Uterus (tissue), 4 donors: ENCODE results near the gene ACADVL. TPM values are rescaled to one million over a fixed set of nuclear protein-coding genes. Genes with fewer than 3 reads are reported as not detected.
A peak's percentile ranks its signal among the peaks of the same experiment; 100 is the strongest.

ENCODE experiments used
- DNase-seq, 2 donors: peaks; one replicate each; pipeline ENCODE4 v3.0.0-alpha.2; 2019 to 2020
- H3K27ac ChIP-seq, 2 donors: fragments of 200-600 bp; sonication (generic); 1 replicate in 1 of 2; 2 replicates in 1 of 2; pipeline ENCODE4 v1.5.1; 2016 to 2018
- H3K27me3 ChIP-seq, 2 donors: fragments of 200-600 bp; sonication (generic); one replicate each; pipeline ENCODE4 v1.5.1; 2018 to 2019; ENCODE audit warnings: control low read depth in 1 of 2
- H3K36me3 ChIP-seq, 2 donors: fragments of 200-600 bp; sonication (generic); one replicate each; pipeline ENCODE4 v1.5.1; 2019; ENCODE audit warnings: control low read depth in 1 of 2
- H3K4me1 ChIP-seq, 2 donors: fragments of 200-600 bp; sonication (generic); one replicate each; pipeline ENCODE4 v1.5.1; 2018 to 2019; ENCODE audit warnings: control low read depth in 1 of 2
- H3K4me3 ChIP-seq, 2 donors: fragments of 200-600 bp; sonication (generic); 1 replicate in 1 of 2; 2 replicates in 1 of 2; pipeline ENCODE4 v1.5.1; 2018 to 2019; ENCODE audit warnings: mild to moderate bottlenecking in 1 of 2
- H3K9me3 ChIP-seq, 2 donors: fragments of 200-600 bp; sonication (generic); one replicate each; pipeline ENCODE4 v1.5.1; 2019; ENCODE audit warnings: control low read depth in 1 of 2
- POLR2A ChIP-seq, 2 donors: fragments of 450-650 bp; IDR thresholded peaks; one replicate each; pipeline ENCODE4 v1.6.1; 2016; ENCODE audit warnings: antibody characterized with exemption in 2 of 2, mild to moderate bottlenecking in 1 of 2, moderate library complexity in 1 of 2
- intact Hi-C: fragments of 100-400 bp; cut with DNase I; formaldehyde crosslinking; loops from one replicate; pipeline ENCODE4 v1.15.1; 2023; ENCODE audit warnings: low total_unique reads
- total RNA-seq, 4 donors: library from RNA; depleted of rRNA in 3 of 4; stranded (reverse); fragments of >200 nt in 3 of 4; gene quantifications; one replicate each; pipeline versions ENCODE4 v1.1.0 to v1.2.4, GENCODE V29; 2014 to 2023
- TF ChIP-seq, protein P1 (sequence below), 4 experiments: fragments of 200-600 bp in 2 of 4; fragments of 450-650 bp in 2 of 4; sonication (generic) in 2 of 4; IDR thresholded peaks; one replicate each; pipeline ENCODE4 v1.5.1; 2016 to 2019; ENCODE audit warnings: antibody characterized with exemption in 4 of 4, mild to moderate bottlenecking in 2 of 4, moderate library complexity in 1 of 4
- donor health status: DM: yes; HTN: yes; CAD: no.

The ACADVL gene
- total RNA-seq, 4 donors from 2014 or later: 167 to 800 (median 399) TPM

DNA sequence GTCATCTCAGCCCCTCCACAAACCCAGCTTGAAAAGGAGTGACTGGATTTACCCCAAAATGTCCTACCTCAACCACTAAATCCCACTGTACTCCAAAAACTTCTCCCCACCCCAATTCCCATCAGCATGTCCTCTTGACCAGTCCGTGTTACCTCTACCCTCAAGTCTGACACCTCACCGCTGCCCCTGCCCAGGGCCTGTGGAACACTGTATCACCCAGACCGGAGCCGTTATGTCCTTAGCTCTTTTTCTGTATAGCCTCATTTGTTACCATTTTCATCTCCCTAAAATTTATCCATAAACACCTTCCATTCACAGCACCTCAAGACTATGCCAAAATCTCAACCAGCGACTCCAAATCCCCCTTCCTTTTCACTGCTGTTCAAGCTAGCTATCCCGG lies 17.1 kb downstream of the ACADVL start:
- intact Hi-C loops: no loop called here
- Histone ChIP-seq H3K27me3 (no peaks in the 10 kb centered on the region), H3K4me1 (peaks cover 13 to 17% of the 10 kb centered on the region in 2 donors), H3K4me3 (no peak overlapping the region), H3K36me3 (no peaks in the 10 kb centered on the region), H3K9me3 (no peaks in the 10 kb centered on the region), H3K27ac (peak overlapping the region; percentile 94 to 96)
- no peak for DNase-seq
- TF ChIP-seq, protein P1, sequence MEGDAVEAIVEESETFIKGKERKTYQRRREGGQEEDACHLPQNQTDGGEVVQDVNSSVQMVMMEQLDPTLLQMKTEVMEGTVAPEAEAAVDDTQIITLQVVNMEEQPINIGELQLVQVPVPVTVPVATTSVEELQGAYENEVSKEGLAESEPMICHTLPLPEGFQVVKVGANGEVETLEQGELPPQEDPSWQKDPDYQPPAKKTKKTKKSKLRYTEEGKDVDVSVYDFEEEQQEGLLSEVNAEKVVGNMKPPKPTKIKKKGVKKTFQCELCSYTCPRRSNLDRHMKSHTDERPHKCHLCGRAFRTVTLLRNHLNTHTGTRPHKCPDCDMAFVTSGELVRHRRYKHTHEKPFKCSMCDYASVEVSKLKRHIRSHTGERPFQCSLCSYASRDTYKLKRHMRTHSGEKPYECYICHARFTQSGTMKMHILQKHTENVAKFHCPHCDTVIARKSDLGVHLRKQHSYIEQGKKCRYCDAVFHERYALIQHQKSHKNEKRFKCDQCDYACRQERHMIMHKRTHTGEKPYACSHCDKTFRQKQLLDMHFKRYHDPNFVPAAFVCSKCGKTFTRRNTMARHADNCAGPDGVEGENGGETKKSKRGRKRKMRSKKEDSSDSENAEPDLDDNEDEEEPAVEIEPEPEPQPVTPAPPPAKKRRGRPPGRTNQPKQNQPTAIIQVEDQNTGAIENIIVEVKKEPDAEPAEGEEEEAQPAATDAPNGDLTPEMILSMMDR (IDR thresholded peaks at IDR 0.05): no peak
- no peak for TF ChIP-seq POLR2A (IDR thresholded peaks at IDR 0.05)

DNA sequence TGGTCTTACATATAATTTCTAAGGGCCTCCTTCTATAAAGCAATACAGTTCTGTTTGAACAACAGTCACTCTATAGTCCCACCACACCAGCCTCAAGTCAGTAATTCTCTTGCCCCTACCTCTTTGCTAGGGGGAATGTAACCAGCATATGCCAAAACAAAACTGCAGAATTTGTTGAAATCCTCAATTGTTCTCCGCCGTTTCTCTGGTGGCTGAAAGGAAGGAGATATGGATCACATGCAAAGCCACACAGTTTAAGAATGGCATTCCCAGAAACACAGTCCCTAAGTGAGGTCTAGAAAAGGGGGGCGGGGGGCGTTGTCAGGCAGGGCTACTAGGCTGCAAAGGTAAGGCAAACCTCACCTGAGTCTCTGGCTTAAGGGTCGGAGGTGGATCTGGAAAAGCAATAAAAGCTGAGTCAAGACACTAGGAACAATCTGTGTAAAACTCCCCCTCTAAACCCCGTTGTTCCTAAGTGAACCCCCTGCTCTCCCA lies 17.6 kb downstream of the ACADVL start:
- TF ChIP-seq, protein P1 (IDR thresholded peaks at IDR 0.05): no peak
- no peak for TF ChIP-seq POLR2A (IDR thresholded peaks at IDR 0.05)
- Histone ChIP-seq H3K27ac (peak overlapping the region; percentile 94 to 96), H3K27me3 (no peaks in the 10 kb centered on the region), H3K4me1 (peaks cover 12 to 14% of the 10 kb centered on the region in 2 donors), H3K4me3 (peak overlapping the region; percentile 86 to 100), H3K36me3 (no peaks in the 10 kb centered on the region), H3K9me3 (no peaks in the 10 kb centered on the region)
- intact Hi-C loops: no loop called here
- no peak for DNase-seq

DNA sequence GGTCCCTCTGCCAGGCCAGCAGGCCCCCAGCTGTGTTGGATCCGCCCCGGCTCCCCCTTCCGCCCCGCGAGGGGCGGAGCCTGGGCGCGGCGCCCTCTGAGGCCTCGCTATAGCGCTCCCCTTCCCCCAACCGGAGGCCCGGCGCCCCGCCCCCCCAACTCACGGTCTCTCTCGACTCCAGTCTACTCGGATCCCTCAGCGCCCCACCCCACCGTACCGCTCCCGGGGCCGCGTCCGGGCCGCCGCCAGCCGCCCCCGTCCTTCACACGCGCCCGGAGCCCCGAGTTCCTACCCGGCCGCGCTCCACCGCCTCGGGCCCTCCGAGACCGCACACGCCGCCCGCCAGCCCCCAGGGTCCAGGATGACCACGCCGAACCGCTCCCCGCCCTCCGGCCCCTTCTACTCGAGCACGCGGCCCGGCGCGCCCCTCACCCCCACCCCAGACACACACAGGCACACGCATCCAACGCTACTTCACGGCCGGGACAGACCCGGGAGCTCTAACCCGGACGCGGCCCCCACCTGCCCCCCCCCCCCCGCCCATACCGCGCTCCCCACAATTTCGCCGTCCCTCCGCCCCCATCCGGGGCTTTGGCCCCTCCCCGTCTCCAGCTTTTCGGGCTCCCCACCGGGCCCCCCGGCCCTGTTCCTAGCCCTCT lies 18.2 kb downstream of the ACADVL start:
- Histone ChIP-seq H3K9me3 (no peaks in the 10 kb centered on the region), H3K4me1 (peaks cover 9 to 14% of the 10 kb centered on the region in 2 donors), H3K36me3 (no peaks in the 10 kb centered on the region), H3K4me3 (peak overlapping the region; percentile 86 to 100), H3K27ac (peak overlapping the region; percentile 94 to 96), H3K27me3 (no peaks in the 10 kb centered on the region)
- DNase-seq: peak; percentile 79 to 85
- intact Hi-C loops: no loop called here
- TF ChIP-seq, protein P1 (IDR thresholded peaks at IDR 0.05): no peak
- no peak for TF ChIP-seq POLR2A (IDR thresholded peaks at IDR 0.05)

DNA sequence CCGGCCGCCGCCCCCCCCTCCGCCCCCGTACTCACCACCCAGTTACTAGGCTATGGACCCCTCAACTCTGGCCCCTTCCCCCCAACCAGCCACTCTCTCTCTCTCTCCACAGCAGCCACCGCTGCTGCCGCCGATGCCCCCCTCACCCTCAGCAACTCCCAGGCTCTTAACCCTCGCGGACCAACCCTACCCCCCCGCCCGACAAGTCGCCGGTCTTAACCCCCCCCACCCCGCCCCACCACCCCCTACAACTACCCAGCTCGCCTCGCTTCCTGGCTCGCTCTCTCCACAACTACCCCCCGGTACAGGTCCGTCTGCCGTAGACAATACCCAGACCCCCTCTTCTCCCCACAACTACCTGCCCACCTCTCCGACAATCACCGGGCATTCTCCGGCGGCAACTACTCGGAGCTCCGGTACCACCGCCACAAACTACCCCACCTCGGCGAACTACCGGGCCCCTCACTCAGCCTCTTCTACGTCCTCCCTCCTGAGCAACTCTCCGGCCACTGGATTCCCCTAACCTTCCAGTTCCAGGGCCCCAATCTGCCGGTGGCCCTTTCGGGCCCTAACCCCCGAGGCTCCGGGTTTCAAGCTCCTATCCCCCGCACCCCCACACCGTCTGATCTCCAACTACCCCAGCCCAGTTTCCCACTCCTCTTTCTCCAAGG lies 18.8 kb downstream of the ACADVL start:
- Histone ChIP-seq H3K36me3 (no peaks in the 10 kb centered on the region), H3K4me1 (peaks cover 9 to 14% of the 10 kb centered on the region in 2 donors)

More for the DNA sequence above, 18.8 kb downstream of the ACADVL start:
- no peak for TF ChIP-seq POLR2A (IDR thresholded peaks at IDR 0.05)
- TF ChIP-seq, protein P1 (IDR thresholded peaks at IDR 0.05): no peak
- Histone ChIP-seq H3K27me3 (no peaks in the 10 kb centered on the region), H3K27ac (peak overlapping the region; percentile 94 to 96), H3K4me3 (peak overlapping the region; percentile 86 to 100), H3K9me3 (no peaks in the 10 kb centered on the region)
- DNase-seq: no peak
- intact Hi-C loops: no loop called here
